Right lung (tissue), 10 donors: Measurements from ENCODE around the gene RASD1. TPM values are rescaled to one million over a fixed set of nuclear protein-coding genes. Genes with fewer than 3 reads are reported as not detected.
A peak's percentile ranks its signal among the peaks of the same experiment; 100 is the strongest.

ENCODE experiments used
- DNase-seq, 2 donors: peaks; one replicate each; pipeline ENCODE4 v3.0.0-alpha.2; 2013
- long read RNA-seq, 8 donors: transcript quantifications; one replicate each; lab custom pipeline, GENCODE V29; 2026
- polyA plus RNA-seq, 5 donors: library from polyadenylated mRNA; unstranded; fragments of 120-200 nt; gene quantifications; one replicate each; pipeline versions ENCODE4 v1.2.1 to v1.2.3, GENCODE V29; 2013; ENCODE audit warnings: inconsistent platforms in 1 of 5, low replicate concordance in 1 of 5; ENCODE audit not compliant: insufficient read length in 5 of 5, insufficient read depth in 1 of 5

Gene RASD1
- 1 to 10 TPM; 1.5 to 3.4 (median 1.8) TPM for polyA plus RNA-seq
- long read RNA-seq, donor 1, result 0 reads
- long read RNA-seq, donor 2, partial matches to known transcripts, result 0 of 2 reads
- long read RNA-seq, donor 2, other reads (novel, unspliced or antisense), result 0 of 2 reads
- long read RNA-seq, donor 3, transcript RASD1-201 (2 exons, 1,746 nt), result major isoform, 5 of 5 reads
- long read RNA-seq, donor 3, partial matches to known transcripts, result 0 of 5 reads
- long read RNA-seq, donor 3, other reads (novel, unspliced or antisense), result 0 of 5 reads
- long read RNA-seq, donor 4, partial matches to known transcripts, result 0 of 2 reads
- long read RNA-seq, donor 4, other reads (novel, unspliced or antisense), result 0 of 2 reads
- long read RNA-seq, donor 5, partial matches to known transcripts, result 0 of 3 reads
- long read RNA-seq, donor 5, other reads (novel, unspliced or antisense), result 0 of 3 reads
- long read RNA-seq, donor 6, transcript RASD1-201 (2 exons, 1,746 nt), result major isoform, 7 of 7 reads
- long read RNA-seq, donor 6, partial matches to known transcripts, result 0 of 7 reads
- long read RNA-seq, donor 6, other reads (novel, unspliced or antisense), result 0 of 7 reads
- long read RNA-seq, donor 7, partial matches to known transcripts, result 0 of 3 reads
- long read RNA-seq, donor 7, other reads (novel, unspliced or antisense), result 0 of 3 reads
- long read RNA-seq, donor 8, result 0 reads

GRCh38 chr17:17496189-17497064, at the start of gene RASD1:
TSS of gene RASD1 (minus strand) at chr17:17496395. CDS start at chr17:17496181, 214 bp downstream.
- peak; percentile 85 for DNase-seq

- DNase-seq, result no peak
These were observed 49.8 kb upstream of the RASD1 start for GRCh38 chr17:17545984-17546383.

- no peak for DNase-seq
These were observed 49.0 kb upstream of the RASD1 start for GRCh38 chr17:17545031-17545820.

GRCh38 chr17:17542906-17543635, 46.9 kb upstream of the RASD1 start:
- no peak for DNase-seq

GRCh38 chr17:17541640-17542001, 45.4 kb upstream of the RASD1 start:
- no peak for DNase-seq

- no peak for DNase-seq
These were observed 44.9 kb upstream of the RASD1 start for GRCh38 chr17:17540935-17541639.

- DNase-seq, result no peak
These were observed 44.2 kb upstream of the RASD1 start for GRCh38 chr17:17540278-17540906.

- DNase-seq, result no peak
These were observed 43.4 kb upstream of the RASD1 start for GRCh38 chr17:17539591-17539990.

- DNase-seq, result peak; percentile 52 to 54
These were observed 42.5 kb upstream of the RASD1 start for GRCh38 chr17:17538417-17539391.

GRCh38 chr17:17537311-17538099, 41.3 kb upstream of the RASD1 start:
- no peak for DNase-seq

- DNase-seq, result no peak
These were observed 40.5 kb upstream of the RASD1 start for GRCh38 chr17:17536702-17537101.

GRCh38 chr17:17535957-17536356, 39.8 kb upstream of the RASD1 start:
- DNase-seq, result peak in 1 of 2 donors; percentile 17

- DNase-seq, result no peak
These were observed 37.8 kb upstream of the RASD1 start for GRCh38 chr17:17533901-17534441.

- DNase-seq, result no peak
These were observed 36.8 kb upstream of the RASD1 start for GRCh38 chr17:17532991-17533390.

- no peak for DNase-seq
These were observed 35.0 kb upstream of the RASD1 start for GRCh38 chr17:17531156-17531555.

- DNase-seq, result no peak
These were observed 32.8 kb upstream of the RASD1 start for GRCh38 chr17:17528696-17529652.
